KMS-11 (cell line): ENCODE results near the gene UGT3A1.
A peak's percentile ranks its signal among the peaks of the same experiment; 100 is the strongest.

Experiments used
- H2AFZ ChIP-seq: fragments of 200-600 bp; sonication (generic); 2 replicates; pipeline ENCODE4 v1.6.1; 2016; ENCODE audit warnings: antibody characterized with exemption, mixed run types, low read depth
- H3K27ac ChIP-seq: fragments of 200-600 bp; sonication (generic); 2 replicates; pipeline ENCODE4 v1.6.1; 2016; ENCODE audit warnings: mild to moderate bottlenecking, mixed run types
- H3K27me3 ChIP-seq: fragments of 200-600 bp; sonication (generic); 2 replicates; pipeline ENCODE4 v1.6.1; 2017; ENCODE audit warnings: mild to moderate bottlenecking, low read depth, mixed run types, moderate library complexity; ENCODE audit not compliant: insufficient read depth
- H3K36me3 ChIP-seq: fragments of 200-600 bp; sonication (generic); 2 replicates; pipeline ENCODE4 v1.6.1; 2017; ENCODE audit warnings: mild to moderate bottlenecking, mixed run types; ENCODE audit not compliant: insufficient read depth
- H3K4me1 ChIP-seq: fragments of 200-600 bp; sonication (generic); 2 replicates; pipeline ENCODE4 v1.6.1; 2016; ENCODE audit warnings: mild to moderate bottlenecking, low read depth, mixed run types; ENCODE audit not compliant: poor library complexity, severe bottlenecking
- H3K4me2 ChIP-seq: fragments of 200-600 bp; sonication (generic); 2 replicates; pipeline ENCODE4 v1.7.0; 2016; ENCODE audit warnings: mild to moderate bottlenecking, mixed run types
- H3K4me3 ChIP-seq: fragments of 200-600 bp; sonication (generic); IDR thresholded peaks from 2 replicates; pipeline ENCODE4 v1.6.1; 2017; ENCODE audit warnings: low read depth, low read length, mixed read lengths; ENCODE audit not compliant: insufficient read depth
- H3K79me2 ChIP-seq: fragments of 200-600 bp; sonication (generic); 2 replicates; pipeline ENCODE4 v1.6.1; 2016; ENCODE audit warnings: low read depth, mixed run types; ENCODE audit not compliant: insufficient read depth
- H3K9ac ChIP-seq: fragments of 200-600 bp; sonication (generic); 2 replicates; pipeline ENCODE4 v1.6.1; 2016; ENCODE audit warnings: mild to moderate bottlenecking, mixed run types
- H4K20me1 ChIP-seq: fragments of 200-600 bp; sonication (generic); 2 replicates; pipeline ENCODE4 v1.6.1; 2016; ENCODE audit warnings: mild to moderate bottlenecking, mixed run types; ENCODE audit not compliant: insufficient read depth
- TF ChIP-seq, protein P1 (sequence below): fragments of 200-600 bp; sonication (generic); conservative IDR thresholded peaks from 2 replicates; pipeline ENCODE4 v1.6.1; 2017; ENCODE audit warnings: low read depth, mild to moderate bottlenecking, antibody characterized with exemption, low read length, moderate library complexity, mixed read lengths

Gene UGT3A1

DNA sequence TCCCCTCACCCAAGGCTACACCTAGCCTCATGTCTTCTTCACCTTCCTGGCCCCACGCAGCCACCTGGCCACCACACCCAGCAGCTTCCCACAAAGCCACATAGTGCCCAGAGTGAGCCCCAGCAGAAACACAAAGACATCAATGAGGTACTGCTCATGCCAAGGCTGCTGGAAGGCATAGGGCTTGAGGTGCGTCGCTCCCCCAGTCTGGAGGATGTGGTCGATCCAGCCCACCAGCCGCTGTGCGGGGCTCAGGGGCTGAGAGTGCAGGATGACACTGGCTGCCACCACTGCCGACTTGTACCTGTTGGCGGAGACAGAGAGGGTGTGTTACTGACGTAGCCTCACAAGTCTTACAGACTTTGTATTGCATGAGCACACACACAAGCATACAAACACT, 37.0 kb downstream of the UGT3A1 start:
- Histone ChIP-seq H3K27me3 (no peaks in the 10 kb centered on the region), H3K4me2 (no peak overlapping the region), H3K4me3 (no peak overlapping the region), H3K4me1 (no peaks in the 10 kb centered on the region), H3K36me3 (no peaks in the 10 kb centered on the region), H3K9ac (no peak overlapping the region), H3K79me2 (no peaks in the 10 kb centered on the region), H2AFZ (no peak overlapping the region), H3K27ac (no peak overlapping the region), H4K20me1 (no peaks in the 10 kb centered on the region)
- TF ChIP-seq, protein P1, sequence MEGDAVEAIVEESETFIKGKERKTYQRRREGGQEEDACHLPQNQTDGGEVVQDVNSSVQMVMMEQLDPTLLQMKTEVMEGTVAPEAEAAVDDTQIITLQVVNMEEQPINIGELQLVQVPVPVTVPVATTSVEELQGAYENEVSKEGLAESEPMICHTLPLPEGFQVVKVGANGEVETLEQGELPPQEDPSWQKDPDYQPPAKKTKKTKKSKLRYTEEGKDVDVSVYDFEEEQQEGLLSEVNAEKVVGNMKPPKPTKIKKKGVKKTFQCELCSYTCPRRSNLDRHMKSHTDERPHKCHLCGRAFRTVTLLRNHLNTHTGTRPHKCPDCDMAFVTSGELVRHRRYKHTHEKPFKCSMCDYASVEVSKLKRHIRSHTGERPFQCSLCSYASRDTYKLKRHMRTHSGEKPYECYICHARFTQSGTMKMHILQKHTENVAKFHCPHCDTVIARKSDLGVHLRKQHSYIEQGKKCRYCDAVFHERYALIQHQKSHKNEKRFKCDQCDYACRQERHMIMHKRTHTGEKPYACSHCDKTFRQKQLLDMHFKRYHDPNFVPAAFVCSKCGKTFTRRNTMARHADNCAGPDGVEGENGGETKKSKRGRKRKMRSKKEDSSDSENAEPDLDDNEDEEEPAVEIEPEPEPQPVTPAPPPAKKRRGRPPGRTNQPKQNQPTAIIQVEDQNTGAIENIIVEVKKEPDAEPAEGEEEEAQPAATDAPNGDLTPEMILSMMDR: no peak

DNA sequence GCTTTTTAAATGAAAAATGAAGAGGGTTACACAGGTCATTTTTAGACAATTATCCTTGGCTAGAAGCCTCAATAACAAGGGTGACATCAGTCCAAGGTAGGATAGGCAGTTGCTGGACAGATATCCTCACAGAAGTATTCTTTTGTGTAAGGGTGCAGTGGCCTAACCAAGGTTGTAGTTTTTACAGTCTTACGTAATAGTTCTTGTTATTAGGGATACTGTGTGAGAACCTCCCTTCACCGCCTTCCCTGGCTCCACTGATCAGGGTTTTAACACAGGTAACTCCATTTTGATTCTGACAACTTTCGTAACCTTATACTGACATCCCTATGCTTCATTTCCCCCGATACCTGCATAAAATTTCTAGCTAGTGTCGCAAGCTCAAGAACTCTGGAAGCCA, 44.1 kb downstream of the UGT3A1 start:
- no peak overlapping the region for H3K27ac ChIP-seq
- TF ChIP-seq, protein P1: no peak
- no peaks in the 10 kb centered on the region for H3K4me1 ChIP-seq
- H3K4me3 ChIP-seq: no peak overlapping the region
- H4K20me1 ChIP-seq: no peaks in the 10 kb centered on the region
- H3K9ac ChIP-seq: no peak overlapping the region
- H2AFZ ChIP-seq: no peak overlapping the region
- H3K36me3 ChIP-seq: no peaks in the 10 kb centered on the region
- no peaks in the 10 kb centered on the region for H3K79me2 ChIP-seq
- H3K27me3 ChIP-seq: no peaks in the 10 kb centered on the region
- H3K4me2 ChIP-seq: no peak overlapping the region

DNA sequence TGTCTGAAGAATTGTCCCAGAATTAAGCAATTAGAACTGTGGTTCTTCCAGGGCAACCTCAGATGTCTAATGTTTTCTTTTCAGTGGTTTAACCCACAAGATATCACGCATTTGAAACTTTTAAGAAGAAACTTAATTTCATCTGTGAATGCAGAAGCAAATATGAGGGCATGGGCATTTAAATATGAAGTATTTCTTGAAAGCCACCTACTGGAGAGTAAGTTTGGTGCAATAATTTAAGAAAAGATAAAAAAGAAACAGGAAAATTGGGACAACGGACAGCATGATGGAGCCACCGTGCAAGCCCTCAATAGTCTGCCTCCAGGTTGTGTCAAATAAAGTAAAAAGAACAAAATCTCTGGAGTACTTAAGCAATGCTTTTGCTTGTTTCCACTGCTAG, 51.6 kb downstream of the UGT3A1 start:
- no peak overlapping the region for H3K4me3 ChIP-seq
- H2AFZ ChIP-seq: no peak overlapping the region
- no peak overlapping the region for H3K4me2 ChIP-seq
- no peak overlapping the region for H3K9ac ChIP-seq
- no peaks in the 10 kb centered on the region for H4K20me1 ChIP-seq
- H3K36me3 ChIP-seq: no peaks in the 10 kb centered on the region
- no peaks in the 10 kb centered on the region for H3K4me1 ChIP-seq
- H3K79me2 ChIP-seq: no peaks in the 10 kb centered on the region
- no peak overlapping the region for H3K27ac ChIP-seq
- H3K27me3 ChIP-seq: no peaks in the 10 kb centered on the region
- TF ChIP-seq, protein P1: peak; percentile 29

DNA sequence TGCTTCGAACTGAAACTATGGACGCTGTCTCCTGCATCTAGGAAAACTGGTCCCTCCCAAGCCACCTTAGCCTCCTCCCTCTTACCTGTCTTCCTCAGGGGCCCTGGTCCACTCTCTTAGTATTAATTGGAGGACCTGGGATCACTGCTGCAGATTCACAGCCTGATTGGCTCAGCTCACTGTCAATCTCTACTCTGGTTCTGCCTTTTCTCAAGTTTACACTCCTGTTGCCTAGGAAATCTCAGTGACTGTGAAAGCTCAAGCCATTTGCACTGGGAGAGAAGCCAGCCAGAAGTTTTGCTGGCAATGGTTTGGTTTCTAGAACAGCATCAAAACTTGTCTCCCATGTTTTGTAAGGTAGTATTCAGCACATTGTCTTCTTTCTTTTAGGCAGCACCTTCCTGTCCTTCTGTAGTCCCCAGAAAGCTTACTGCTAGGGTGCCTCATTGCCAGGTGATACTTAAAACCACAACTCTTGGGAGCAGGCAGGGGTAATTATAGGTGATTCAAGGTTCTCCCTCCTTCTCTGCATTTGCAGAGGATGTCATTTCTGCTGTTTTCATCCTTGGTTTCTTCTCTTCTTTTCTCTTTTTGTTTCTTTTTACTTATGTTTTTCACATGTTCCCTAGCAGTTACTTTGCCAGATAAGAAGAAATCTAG, 52.5 kb downstream of the UGT3A1 start, which contains the start of gene CAPSL:
Gene CAPSL, minus strand, starts transcription at position 55 of the 660 bp plus-strand sequence. CDS start 17,502 bp downstream, outside the sequence.
- TF ChIP-seq, protein P1: no peak
- H3K4me3 ChIP-seq: no peak within 1 kb of the TSS
- H3K27me3 ChIP-seq: no peaks in the 10 kb centered on the region
- no peak within 1 kb of the TSS for H3K4me2 ChIP-seq
- H2AFZ ChIP-seq: no peak within 1 kb of the TSS
- no peaks in the 10 kb centered on the region for H3K4me1 ChIP-seq
- H3K27ac ChIP-seq: no peak within 1 kb of the TSS
- H3K9ac ChIP-seq: no peak within 1 kb of the TSS
- H3K36me3 ChIP-seq: no peaks in the 10 kb centered on the region
- H4K20me1 ChIP-seq: no peaks in the 10 kb centered on the region
- H3K79me2 ChIP-seq: no peaks in the 10 kb centered on the region
